Trophoblast cell (in vitro differentiated cells and primary cell): ENCODE measurements around the gene CAMK2N2.

Experiments used
- DNase-seq, 2 donors: peaks; one replicate each; pipeline ENCODE4 v3.0.0-alpha.2; 2016
- H2AFZ ChIP-seq: 2 replicates; pipeline ENCODE4 v1.6.1; 2013; ENCODE audit warnings: low read length, moderate library complexity, mild to moderate bottlenecking; ENCODE audit not compliant: insufficient read depth, poor library complexity
- H2AK5ac ChIP-seq: 2 replicates; pipeline ENCODE4 v1.6.1; 2013; ENCODE audit warnings: mild to moderate bottlenecking, low read length
- H2BK120ac ChIP-seq: 2 replicates; pipeline ENCODE4 v1.6.1; 2013; ENCODE audit warnings: low read length, mild to moderate bottlenecking, moderate library complexity; ENCODE audit not compliant: insufficient read depth, poor library complexity
- H2BK12ac ChIP-seq: 2 replicates; pipeline ENCODE4 v1.6.1; 2013; ENCODE audit warnings: mild to moderate bottlenecking, low read length, moderate library complexity
- H2BK5ac ChIP-seq: 2 replicates; pipeline ENCODE4 v1.6.1; 2013; ENCODE audit warnings: low read length, low read depth, moderate library complexity, mild to moderate bottlenecking; ENCODE audit not compliant: poor library complexity
- H3K14ac ChIP-seq: 2 replicates; pipeline ENCODE4 v1.6.1; 2013; ENCODE audit warnings: mild to moderate bottlenecking, low read length
- H3K18ac ChIP-seq: 2 replicates; pipeline ENCODE4 v1.6.1; 2013; ENCODE audit warnings: mild to moderate bottlenecking, low read length
- H3K23ac ChIP-seq: 2 replicates; pipeline ENCODE4 v1.6.1; 2013; ENCODE audit warnings: low read length
- H3K27ac ChIP-seq: 2 replicates; pipeline ENCODE4 v1.5.1; 2013; ENCODE audit warnings: low read depth, mild to moderate bottlenecking, inconsistent platforms, low read length, moderate library complexity
- H3K27me3 ChIP-seq: 2 replicates; pipeline ENCODE4 v1.6.1; 2013; ENCODE audit warnings: inconsistent platforms, mild to moderate bottlenecking, low read length, moderate library complexity; ENCODE audit not compliant: insufficient read depth
- H3K36me3 ChIP-seq, 2 experiments: 1 replicate in 1 of 2; 2 replicates in 1 of 2; pipeline ENCODE4 v1.6.1; 2013; ENCODE audit warnings: low read length in 2 of 2, mild to moderate bottlenecking in 2 of 2, moderate library complexity in 1 of 2; ENCODE audit not compliant: insufficient read depth in 2 of 2, control insufficient read depth in 1 of 2
- H3K4ac ChIP-seq: 2 replicates; pipeline ENCODE4 v1.6.1; 2013; ENCODE audit warnings: low read depth, mild to moderate bottlenecking, low read length, moderate library complexity
- H3K4me1 ChIP-seq, 2 experiments: 1 replicate in 1 of 2; 2 replicates in 1 of 2; pipeline ENCODE4 v1.6.1; 2013; ENCODE audit warnings: low read length in 2 of 2, mild to moderate bottlenecking in 2 of 2, moderate library complexity in 1 of 2; ENCODE audit not compliant: insufficient read depth in 2 of 2, control insufficient read depth in 1 of 2
- H3K4me2 ChIP-seq: 2 replicates; pipeline ENCODE4 v1.6.1; 2013; ENCODE audit warnings: inconsistent platforms, mild to moderate bottlenecking, low read length, moderate library complexity
- H3K4me3 ChIP-seq: 2 replicates; pipeline ENCODE4 v1.5.1; 2013; ENCODE audit warnings: mild to moderate bottlenecking, low read depth, low read length, inconsistent platforms
- H3K79me1 ChIP-seq: one replicate; pipeline ENCODE4 v1.6.1; 2013; ENCODE audit warnings: low read length
- H3K79me2 ChIP-seq: 2 replicates; pipeline ENCODE4 v1.6.1; 2013; ENCODE audit warnings: low read length, mild to moderate bottlenecking; ENCODE audit not compliant: control insufficient read depth, insufficient read depth, poor library complexity
- H3K9ac ChIP-seq: 2 replicates; pipeline ENCODE4 v1.6.1; 2013; ENCODE audit warnings: mild to moderate bottlenecking, low read length
- H3K9me3 ChIP-seq: 2 replicates; pipeline ENCODE4 v1.6.1; 2013; ENCODE audit warnings: low read depth, mild to moderate bottlenecking, control low read depth, inconsistent platforms, low read length; ENCODE audit not compliant: insufficient read depth
- H4K12ac ChIP-seq: 2 replicates; pipeline ENCODE4 v1.6.1; 2013; ENCODE audit warnings: low read depth, mild to moderate bottlenecking, low read length, moderate library complexity
- H4K8ac ChIP-seq: 2 replicates; pipeline ENCODE4 v1.6.1; 2013; ENCODE audit warnings: low read depth, mild to moderate bottlenecking, low read length, moderate library complexity
- H4K91ac ChIP-seq: one replicate; pipeline ENCODE4 v1.6.1; 2013; ENCODE audit warnings: low read depth, mild to moderate bottlenecking, low read length, moderate library complexity
- WGBS: extraction: QIAGEN DNeasy Blood & Tissue Kit; methylation state at CpG from one replicate; pipeline ENCODE4 v1.1.7; 2013; ENCODE audit warnings: missing lambda C conversion rate; ENCODE audit not compliant: insufficient read length, insufficient coverage; ENCODE audit errors: extremely low coverage; 5-methylcytosine and 5-hydroxymethylcytosine counted together

Gene CAMK2N2

GRCh38 chr3:184296616-184297015, 35.3 kb upstream of the CAMK2N2 start:
- Histone ChIP-seq H3K9me3 (peaks cover 2% of the 10 kb centered on the region), H3K4ac (no peak overlapping the region), H3K79me2 (peaks cover 10% of the 10 kb centered on the region), H4K8ac (no peak overlapping the region), H4K91ac (no peak overlapping the region), H3K23ac (no peak overlapping the region), H3K79me1 (peaks cover 9% of the 10 kb centered on the region), H4K12ac (no peak overlapping the region), H3K9ac (no peak overlapping the region), H3K18ac (no peak overlapping the region), H2BK12ac (no peak overlapping the region), H3K4me1 (peaks cover 0 to 4% of the 10 kb centered on the region in 2 experiments), H2BK5ac (no peak overlapping the region), H2AK5ac (no peak overlapping the region), H3K27ac (no peak overlapping the region), H3K14ac (no peak overlapping the region), H2AFZ (no peak overlapping the region), H3K36me3 (peaks cover 3 to 10% of the 10 kb centered on the region in 2 experiments), H3K27me3 (no peaks in the 10 kb centered on the region), H2BK120ac (no peak overlapping the region), H3K4me3 (no peak overlapping the region), H3K4me2 (no peak overlapping the region)
- DNase-seq = no peak
- WGBS = no CpG with 5 or more reads among the region's 7 CpGs

GRCh38 chr3:184295771-184296170, 34.4 kb upstream of the CAMK2N2 start:
- Histone ChIP-seq H3K4me1 (peaks cover 0 to 4% of the 10 kb centered on the region in 2 experiments), H2BK12ac (no peak overlapping the region), H4K12ac (no peak overlapping the region), H3K27me3 (no peaks in the 10 kb centered on the region), H2AFZ (no peak overlapping the region), H3K4me2 (no peak overlapping the region), H3K36me3 (peaks cover 0 to 6% of the 10 kb centered on the region in 2 experiments), H2AK5ac (no peak overlapping the region), H3K4ac (no peak overlapping the region), H2BK120ac (no peak overlapping the region), H4K8ac (no peak overlapping the region), H3K14ac (no peak overlapping the region), H3K4me3 (no peak overlapping the region), H4K91ac (no peak overlapping the region), H3K79me2 (peaks cover 10% of the 10 kb centered on the region), H3K18ac (no peak overlapping the region), H2BK5ac (no peak overlapping the region), H3K23ac (no peak overlapping the region), H3K27ac (no peak overlapping the region), H3K9ac (no peak overlapping the region), H3K79me1 (peaks cover 9% of the 10 kb centered on the region), H3K9me3 (peaks cover 2% of the 10 kb centered on the region)
- WGBS = no CpG with 5 or more reads among the region's 3 CpGs
- DNase-seq = no peak

GRCh38 chr3:184291738-184292445, 30.5 kb upstream of the CAMK2N2 start:
- H3K79me1 ChIP-seq = no peaks in the 10 kb centered on the region
- H3K4me3 ChIP-seq = no peak overlapping the region
- H2BK5ac ChIP-seq = no peak overlapping the region
- H4K12ac ChIP-seq = no peak overlapping the region
- no peaks in the 10 kb centered on the region for H3K79me2 ChIP-seq
- no peak overlapping the region for H4K91ac ChIP-seq
- H3K23ac ChIP-seq = no peak overlapping the region
- no peak overlapping the region for H3K4ac ChIP-seq
- H3K18ac ChIP-seq = no peak overlapping the region
- H3K4me2 ChIP-seq = no peak overlapping the region
- no peak overlapping the region for H3K27ac ChIP-seq
- no peak overlapping the region for H4K8ac ChIP-seq
- H3K9ac ChIP-seq = no peak overlapping the region
- no peak overlapping the region for H2BK12ac ChIP-seq
- no peak overlapping the region for H2AK5ac ChIP-seq
- H3K27me3 ChIP-seq = no peaks in the 10 kb centered on the region
- H2BK120ac ChIP-seq = no peak overlapping the region
- no peak for DNase-seq
- H3K9me3 ChIP-seq = peaks cover 2% of the 10 kb centered on the region
- H3K4me1 ChIP-seq = no peaks in the 10 kb centered on the region
- H3K36me3 ChIP-seq = no peaks in the 10 kb centered on the region
- WGBS = no CpG with 5 or more reads among the region's 21 CpGs
- no peak overlapping the region for H2AFZ ChIP-seq
- H3K14ac ChIP-seq = no peak overlapping the region

- H4K91ac ChIP-seq = no peak overlapping the region
- H2BK12ac ChIP-seq = no peak overlapping the region
- H2BK5ac ChIP-seq = no peak overlapping the region
- H3K4me1 ChIP-seq = no peaks in the 10 kb centered on the region
- no peak overlapping the region for H3K14ac ChIP-seq
- H3K79me1 ChIP-seq = no peaks in the 10 kb centered on the region
- no peak overlapping the region for H3K4ac ChIP-seq
- H3K9ac ChIP-seq = no peak overlapping the region
- no peak overlapping the region for H2AK5ac ChIP-seq
- no peak overlapping the region for H2BK120ac ChIP-seq
- WGBS = no CpG with 5 or more reads among the region's 22 CpGs
- no peaks in the 10 kb centered on the region for H3K79me2 ChIP-seq
- H3K4me2 ChIP-seq = no peak overlapping the region
- H3K27ac ChIP-seq = no peak overlapping the region
- no peak overlapping the region for H3K18ac ChIP-seq
- peaks cover 2% of the 10 kb centered on the region for H3K9me3 ChIP-seq
- no peak for DNase-seq
- no peak overlapping the region for H2AFZ ChIP-seq
- no peak overlapping the region for H3K4me3 ChIP-seq
- H3K36me3 ChIP-seq = no peaks in the 10 kb centered on the region
- no peak overlapping the region for H3K23ac ChIP-seq
- no peak overlapping the region for H4K8ac ChIP-seq
- H3K27me3 ChIP-seq = no peaks in the 10 kb centered on the region
- H4K12ac ChIP-seq = no peak overlapping the region
Measured at GRCh38 chr3:184291044-184291737, 29.8 kb upstream of the CAMK2N2 start.
